Lung (tissue), 12 donors: ENCODE measurements around the gene WDR86. TPM values are rescaled to one million over a fixed set of nuclear protein-coding genes. Genes with fewer than 3 reads are reported as not detected.

Source experiments
- ATAC-seq: fragments of 200-7000 bp; cut with Tn5 transposase; one replicate; pipeline ENCODE4 v1.9.1; 2020; ENCODE audit warnings: moderate number of reproducible peaks; ENCODE audit not compliant: insufficient read depth, low FRiP score
- DNase-seq, 3 donors: peaks; one replicate each; pipeline ENCODE4 v3.0.0-alpha.2; 2013 to 2017
- H3K27ac ChIP-seq, 2 donors: one replicate each; pipeline ENCODE4 v1.5.1; 2013; ENCODE audit warnings: mild to moderate bottlenecking in 2 of 2, moderate library complexity in 2 of 2, control low read depth in 1 of 2, inconsistent platforms in 1 of 2, low read depth in 1 of 2, low read length in 1 of 2
- H3K27me3 ChIP-seq, 3 donors: one replicate each; pipeline ENCODE4 v1.5.1; 2013; ENCODE audit warnings: low read length in 2 of 3; ENCODE audit not compliant: control insufficient read depth in 3 of 3, insufficient read depth in 3 of 3
- H3K36me3 ChIP-seq, 4 donors: one replicate each; pipeline ENCODE4 v1.5.1; 2013; ENCODE audit warnings: low read length in 4 of 4, mild to moderate bottlenecking in 1 of 4, moderate library complexity in 1 of 4; ENCODE audit not compliant: control insufficient read depth in 4 of 4, insufficient read depth in 4 of 4
- H3K4me1 ChIP-seq, 5 donors: one replicate each; pipeline ENCODE4 v1.5.1; 2013; ENCODE audit warnings: low read length in 5 of 5, mild to moderate bottlenecking in 2 of 5, moderate library complexity in 1 of 5; ENCODE audit not compliant: control insufficient read depth in 5 of 5, insufficient read depth in 5 of 5
- H3K4me3 ChIP-seq: one replicate; pipeline ENCODE4 v1.5.1; 2013; ENCODE audit warnings: mild to moderate bottlenecking, control low read depth, moderate library complexity
- H3K9ac ChIP-seq, 2 donors: one replicate each; pipeline ENCODE4 v1.5.1; 2013; ENCODE audit warnings: low read length in 2 of 2, control low read depth in 1 of 2; ENCODE audit not compliant: insufficient read depth in 1 of 2
- H3K9me3 ChIP-seq, 4 donors: one replicate each; pipeline ENCODE4 v1.5.1; 2013; ENCODE audit warnings: low read length in 3 of 4, mild to moderate bottlenecking in 1 of 4, moderate library complexity in 1 of 4; ENCODE audit not compliant: control insufficient read depth in 4 of 4, insufficient read depth in 3 of 4
- WGBS, 2 donors: extraction: QIAGEN DNeasy Blood & Tissue Kit; methylation state at CpG; one replicate each; pipeline ENCODE4 v1.1.7; 2013; 5-methylcytosine and 5-hydroxymethylcytosine counted together
- polyA plus RNA-seq, 2 donors: library from polyadenylated mRNA; stranded (reverse); fragments of 200-250 nt; gene quantifications; one replicate each; pipeline ENCODE4 v1.2.1, GENCODE V29; 2013
- total RNA-seq, 2 donors: library from RNA; depleted of rRNA in 1 of 2; stranded (reverse); fragments of >200 nt in 1 of 2; gene quantifications; one replicate each; pipeline ENCODE4 v1.2.1, GENCODE V29; 2014 to 2021
- TF ChIP-seq, protein P1 (sequence below): IDR thresholded peaks from 2 replicates; pipeline ENCODE4 v1.5.1; 2012; ENCODE audit warnings: mild to moderate bottlenecking; ENCODE audit errors: control extremely low read depth, extremely low read depth
- donor health status: control.
- donor health status: control.
- donor health status: Bipolar disorder and iron deficiency.
- donor health status: healthy.
- donor health status: DM: yes; HTN: yes; CAD: no.

WDR86 gene
- total and polyA plus RNA-seq, 4 donors: 0.81 to 19.7 (median 2.4) TPM

DNA sequence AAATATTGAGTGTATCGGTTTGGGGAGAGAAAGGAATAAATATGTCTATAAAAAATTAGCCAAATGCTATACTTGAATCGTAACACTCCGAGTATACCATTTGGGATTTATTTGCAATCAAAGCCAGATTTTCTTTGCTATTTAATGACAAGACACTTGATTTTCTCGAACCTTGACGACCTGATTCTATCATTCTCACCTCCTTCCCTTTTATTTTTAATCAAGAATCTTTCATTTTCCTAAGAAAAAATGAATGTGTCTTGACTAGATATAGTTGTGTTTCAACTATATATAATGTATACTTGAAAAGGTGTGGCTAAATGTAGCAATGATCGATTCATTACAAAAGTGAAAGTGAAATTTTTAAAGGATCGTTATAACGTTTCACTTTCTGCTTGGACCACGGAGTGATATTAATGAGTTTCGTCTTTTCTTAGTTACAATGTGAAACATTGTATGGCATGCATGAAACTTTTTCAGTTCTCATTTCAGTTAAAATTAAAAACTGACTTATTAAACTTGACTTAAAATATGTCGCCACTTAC lies 67.7 kb downstream of the WDR86 start:
- peak overlapping the region; percentile 98 for H3K4me3 ChIP-seq
- DNase-seq (peak in 2 of 3 donors; percentile 18 to 28), ATAC-seq (no peak)
- H3K27ac ChIP-seq: peak overlapping the region; percentile 63 to 91
- TF ChIP-seq, protein P1, sequence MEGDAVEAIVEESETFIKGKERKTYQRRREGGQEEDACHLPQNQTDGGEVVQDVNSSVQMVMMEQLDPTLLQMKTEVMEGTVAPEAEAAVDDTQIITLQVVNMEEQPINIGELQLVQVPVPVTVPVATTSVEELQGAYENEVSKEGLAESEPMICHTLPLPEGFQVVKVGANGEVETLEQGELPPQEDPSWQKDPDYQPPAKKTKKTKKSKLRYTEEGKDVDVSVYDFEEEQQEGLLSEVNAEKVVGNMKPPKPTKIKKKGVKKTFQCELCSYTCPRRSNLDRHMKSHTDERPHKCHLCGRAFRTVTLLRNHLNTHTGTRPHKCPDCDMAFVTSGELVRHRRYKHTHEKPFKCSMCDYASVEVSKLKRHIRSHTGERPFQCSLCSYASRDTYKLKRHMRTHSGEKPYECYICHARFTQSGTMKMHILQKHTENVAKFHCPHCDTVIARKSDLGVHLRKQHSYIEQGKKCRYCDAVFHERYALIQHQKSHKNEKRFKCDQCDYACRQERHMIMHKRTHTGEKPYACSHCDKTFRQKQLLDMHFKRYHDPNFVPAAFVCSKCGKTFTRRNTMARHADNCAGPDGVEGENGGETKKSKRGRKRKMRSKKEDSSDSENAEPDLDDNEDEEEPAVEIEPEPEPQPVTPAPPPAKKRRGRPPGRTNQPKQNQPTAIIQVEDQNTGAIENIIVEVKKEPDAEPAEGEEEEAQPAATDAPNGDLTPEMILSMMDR: no peak
- WGBS, 2 donors: 3% methylated on average over 11 of the region's 11 CpGs
- H3K4me1 ChIP-seq: peaks cover 0 to 12% (median 5%) of the 10 kb centered on the region in 5 donors
- H3K27me3 ChIP-seq: no peaks in the 10 kb centered on the region
- H3K36me3 ChIP-seq: peaks cover 3 to 18% (median 5%) of the 10 kb centered on the region in 4 donors
- H3K9ac ChIP-seq: peak overlapping the region; percentile 41 to 89
- H3K9me3 ChIP-seq: no peaks in the 10 kb centered on the region

- Histone ChIP-seq H3K27me3 (no peaks in the 10 kb centered on the region), H3K4me3 (peak within 1 kb of the TSS; percentile 98), H3K27ac (peak within 1 kb of the TSS; percentile 63 to 91), H3K9ac (peak within 1 kb of the TSS; percentile 41 to 89), H3K36me3 (peaks cover 3 to 14% (median 5%) of the 10 kb centered on the region in 4 donors), H3K9me3 (no peaks in the 10 kb centered on the region), H3K4me1 (peaks cover 0 to 12% (median 5%) of the 10 kb centered on the region in 5 donors)
- DNase-seq (peak; percentile 87 to 92 (median 90)), ATAC-seq (peak; percentile 100)
- 3 to 6% methylated on average over 45 to 72 of the region's 72 CpGs for WGBS, 2 donors
- TF ChIP-seq, protein P1: no peak
Measured at GRCh38 chr7:151341357-151342101, 68.3 kb downstream of the WDR86 start, which contains the start of gene NUB1. Gene NUB1 (plus strand): TSS chr7:151341812. CDS start chr7:151345350, 3,538 bp downstream.

DNA sequence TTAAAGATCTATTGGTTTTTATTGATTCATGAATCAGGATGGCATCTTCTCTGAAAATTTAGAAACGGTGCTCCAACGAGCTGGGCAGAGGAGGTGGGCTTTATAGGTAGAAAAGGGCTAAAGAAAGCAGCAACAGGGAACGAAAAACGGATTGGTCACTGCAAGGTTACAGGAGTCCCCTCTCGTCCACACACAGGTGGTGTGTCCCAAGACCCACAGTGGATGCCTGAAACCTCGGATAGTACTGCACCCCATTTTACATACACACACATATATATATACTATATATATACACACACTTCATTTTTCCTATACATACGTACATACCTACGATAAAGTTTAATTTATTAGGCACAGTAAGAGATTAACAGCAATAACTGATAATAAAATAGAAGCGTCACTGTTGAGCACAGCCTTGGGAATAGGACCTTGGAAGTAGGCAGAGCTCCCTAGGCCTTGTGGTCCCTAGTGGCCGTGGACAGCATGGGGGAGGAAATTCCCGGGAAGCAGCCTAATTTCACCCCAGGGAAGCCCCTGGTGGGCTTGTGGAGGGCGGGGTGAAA lies 69.0 kb downstream of the WDR86 start:
- H3K27ac ChIP-seq: peak overlapping the region; percentile 12 to 59
- 66 to 80% methylated on average over 12 of the region's 12 CpGs for WGBS, 2 donors
- TF ChIP-seq, protein P1: no peak
- peaks cover 0 to 8% (median 3%) of the 10 kb centered on the region in 4 donors for H3K36me3 ChIP-seq
- ATAC-seq (no peak), DNase-seq (peak in 1 of 3 donors; percentile 14)
- no peak overlapping the region for H3K4me3 ChIP-seq
- no peak overlapping the region for H3K9ac ChIP-seq
- no peaks in the 10 kb centered on the region for H3K9me3 ChIP-seq
- H3K4me1 ChIP-seq: peaks cover 0 to 12% (median 3%) of the 10 kb centered on the region in 5 donors
- H3K27me3 ChIP-seq: no peaks in the 10 kb centered on the region
